K562 (cell line): ENCODE data around the gene HS2ST1. TPM values are rescaled to one million over a fixed set of nuclear protein-coding genes. Genes with fewer than 3 reads are reported as not detected.
A peak's percentile ranks its signal among the peaks of the same experiment; 100 is the strongest.

Experiments
- ATAC-seq: fragments of 200-7000 bp; cut with Tn5 transposase; 3 replicates; pipeline ENCODE4 v1.9.1; 2020; ENCODE audit warnings: moderate library complexity
- BruUV-seq: library from RNA; stranded (reverse); fragments of 400-500 nt; replicated peaks from 2 replicates; lab custom pipeline; 2021; lab: Mats Ljungman, UMichigan
- CTCF ChIA-PET: fragments of 300-600 bp; formaldehyde crosslinking; extraction: SDS; loops from one replicate; lab custom pipeline; 2021; ENCODE audit warnings: low intra/inter-chr PET ratio; lab: Yijun Ruan, JAX
- POLR2A ChIA-PET: fragments of 300-600, 350-650 bp; sonication (Branson Sonifier 250); formaldehyde crosslinking; extraction: SDS; loops from one replicate; lab custom pipeline; 2021; ENCODE audit warnings: antibody characterized with exemption, inconsistent platforms; lab: Yijun Ruan, JAX
- DNase-seq, 4 experiments: peaks; one replicate each; pipeline versions ENCODE4 v3.0.0 to v3.0.0-alpha.2; 2011 to 2018; ENCODE audit warnings: low spot score in 3 of 4, mixed read lengths in 3 of 4; ENCODE audit errors: extremely low read depth in 1 of 4
- FAIRE-seq: peaks from 2 replicates; lab custom pipeline; 2011; peaks lifted over from hg19 to GRCh38; lab: Jason Lieb, UNC
- H2AFZ ChIP-seq: 2 replicates; pipeline ENCODE4 v1.6.0; 2011; ENCODE audit warnings: low read depth, low read length, control low read depth, inconsistent platforms
- H3K27ac ChIP-seq: fragments of 200-600 bp; 3 replicates; pipeline ENCODE4 v1.8.0; 2011; ENCODE audit warnings: low read depth, mild to moderate bottlenecking, control low read depth, inconsistent platforms, low read length, moderate library complexity, mixed read lengths; ENCODE audit errors: extremely low read depth
- H3K27me3 ChIP-seq, 2 experiments: fragments of 300-600 bp in 1 of 2; 2 replicates in 1 of 2; 3 replicates in 1 of 2; pipeline versions ENCODE4 v1.6.0 to v1.8.0; 2011; ENCODE audit warnings: inconsistent platforms in 2 of 2, low read length in 2 of 2, mild to moderate bottlenecking in 1 of 2, mixed read lengths in 1 of 2, moderate library complexity in 1 of 2; ENCODE audit not compliant: control insufficient read depth in 2 of 2, insufficient read depth in 2 of 2
- H3K36me3 ChIP-seq: fragments of 300-600 bp; 3 replicates; pipeline ENCODE4 v1.8.0; 2011; ENCODE audit warnings: mild to moderate bottlenecking, low read length, inconsistent platforms; ENCODE audit not compliant: control insufficient read depth, insufficient read depth
- H3K4me1 ChIP-seq, 2 experiments: fragments of 200-600 bp in 1 of 2; replicated peaks in 1 of 2; 2 replicates in 1 of 2; 3 replicates in 1 of 2; pipeline versions ENCODE4 v1.5.1 to v1.8.0; 2011; ENCODE audit warnings: inconsistent platforms in 2 of 2, low read length in 2 of 2, mild to moderate bottlenecking in 1 of 2, mixed read lengths in 1 of 2, moderate library complexity in 1 of 2; ENCODE audit not compliant: control insufficient read depth in 2 of 2, insufficient read depth in 2 of 2
- H3K4me2 ChIP-seq: 2 replicates; pipeline ENCODE4 v1.6.1; 2011; ENCODE audit warnings: low read length, control low read depth, inconsistent platforms, mixed read lengths; ENCODE audit not compliant: insufficient read depth
- H3K4me3 ChIP-seq: fragments of 200-600 bp; sonication (generic), shearing (Covaris generic); 2 replicates; pipeline ENCODE4 v1.5.1; 2016; ENCODE audit warnings: control low read depth, inconsistent platforms
- H3K79me2 ChIP-seq: fragments of 200-600 bp; 3 replicates; pipeline ENCODE4 v1.8.0; 2011; ENCODE audit warnings: low read length, inconsistent platforms; ENCODE audit not compliant: control insufficient read depth, insufficient read depth
- H3K9ac ChIP-seq, 2 experiments: 2 replicates each; pipeline versions ENCODE4 v1.6.0 to v1.6.1; 2011; ENCODE audit warnings: low read depth in 2 of 2, low read length in 2 of 2, control low read depth in 1 of 2, inconsistent platforms in 1 of 2, mild to moderate bottlenecking in 1 of 2, mixed read lengths in 1 of 2; ENCODE audit not compliant: insufficient read depth in 1 of 2
- H3K9me1 ChIP-seq: one replicate; pipeline ENCODE4 v1.6.0; 2011; ENCODE audit warnings: inconsistent platforms, mild to moderate bottlenecking, low read length, moderate library complexity; ENCODE audit not compliant: control insufficient read depth, insufficient read depth
- H3K9me3 ChIP-seq: replicated peaks from 2 replicates; pipeline ENCODE4 v1.5.1; 2011; ENCODE audit warnings: low read depth, low read length, inconsistent platforms; ENCODE audit not compliant: control insufficient read depth, insufficient read depth
- H4K20me1 ChIP-seq: replicated peaks from 2 replicates; pipeline ENCODE4 v1.6.1; 2011; ENCODE audit warnings: low read length, inconsistent platforms, mixed read lengths; ENCODE audit not compliant: control insufficient read depth, insufficient read depth
- CREM ChIP-seq: IDR thresholded peaks from 2 replicates; pipeline ENCODE4 v1.6.1; 2014; ENCODE audit warnings: antibody characterized with exemption, low read depth
- CTCF ChIP-seq, 3 experiments: IDR thresholded peaks in 2 of 3; conservative IDR thresholded peaks in 1 of 3; 2 replicates each; pipeline ENCODE4 v1.5.1; 2011 to 2012; ENCODE audit warnings: low read length in 3 of 3, mild to moderate bottlenecking in 3 of 3, control low read depth in 2 of 3, improper control_type of control experiment in 1 of 3, inconsistent platforms in 1 of 3, low read depth in 1 of 3, mixed read lengths in 1 of 3, moderate library complexity in 1 of 3; ENCODE audit not compliant: insufficient read depth in 2 of 3
- CTCFL ChIP-seq: IDR thresholded peaks from 2 replicates; pipeline ENCODE4 v1.6.1; 2011; ENCODE audit warnings: borderline replicate concordance, low read depth, mild to moderate bottlenecking, moderate library complexity, low read length; ENCODE audit not compliant: insufficient read depth, poor library complexity, severe bottlenecking
- EZH2 ChIP-seq: IDR thresholded peaks from 2 replicates; pipeline ENCODE4 v1.6.1; 2012; ENCODE audit warnings: low read depth, mild to moderate bottlenecking, inconsistent platforms, low read length, borderline replicate concordance
- HMGXB4 ChIP-seq: sonication (generic); formaldehyde crosslinking; IDR thresholded peaks from 2 replicates; pipeline ENCODE4 v1.8.1; 2023; ENCODE audit warnings: mild to moderate bottlenecking, missing genetic modification reagents
- RAD21 ChIP-seq, 2 experiments: fragments of 250-450 bp in 1 of 2; fragments of 450-650 bp in 1 of 2; sonication (Bioruptor Pico) in 1 of 2; formaldehyde crosslinking in 1 of 2; IDR thresholded peaks in 1 of 2; conservative IDR thresholded peaks in 1 of 2; 2 replicates each; pipeline versions ENCODE4 v1.4.0 to v1.8.0; 2020 to 2022; ENCODE audit warnings: mild to moderate bottlenecking in 2 of 2, moderate library complexity in 1 of 2
- WGBS: fragments of 100-300 bp; shearing (Covaris generic); methylation state at CpG from one replicate; pipeline ENCODE4 v1.1.6; 2016; ENCODE audit warnings: low coverage, mixed read lengths; ENCODE audit not compliant: insufficient coverage; ENCODE audit errors: missing lambda C conversion rate; 5-methylcytosine and 5-hydroxymethylcytosine counted together
- in situ Hi-C: fragments of 300-500 bp; cut with MboI; formaldehyde crosslinking; loops from 4 replicates; pipeline ENCODE4 v1.15.0; 2018; ENCODE audit warnings: inconsistent platforms, mixed read lengths
- intact Hi-C: fragments of 100-400 bp; cut with micrococcal nuclease; formaldehyde crosslinking; loops from 2 replicates; pipeline ENCODE4 v1.14.2; 2022
- polyA plus RNA-seq, 8 experiments: library from polyadenylated mRNA; depleted of rRNA in 4 of 8; stranded (reverse) in 5 of 8; unstranded in 3 of 8; fragments of >200 nt; fragmentation: Nextera tagmentation in 2 of 8; fragmentation: Illumina TruSeq in 1 of 8; extraction: Ambion mirVana in 2 of 8; extraction: Trizol in 1 of 8; gene quantifications; 2 replicates each; pipeline versions ENCODE4 v1.2.1 to v1.2.3, GENCODE V29; 2011 to 2014; ENCODE audit warnings: inconsistent platforms in 1 of 8, missing spikeins in 1 of 8
- total RNA-seq, 7 experiments: library from RNA; depleted of rRNA in 6 of 7; stranded (reverse); fragments of >200 nt in 6 of 7; fragmentation: Illumina TruSeq in 2 of 7; extraction: Trizol in 2 of 7; gene quantifications; 2 replicates each; pipeline versions ENCODE4 v1.2.1 to v1.2.3, GENCODE V29; 2011 to 2021; ENCODE audit warnings: low replicate concordance in 1 of 7

Gene HS2ST1
- total and polyA plus RNA-seq, 9 of the 15 experiments (the other 6 are each of a cell fraction or from before 2014, with no cell fraction given), result 7.7 to 43.3 (median 25.8) TPM

- no peak overlapping the region for H3K9ac ChIP-seq
- CTCF ChIA-PET, result no interaction called here
- TF ChIP-seq RAD21 (CRISPR knock-in tag; conservative IDR thresholded peaks at IDR 0.05 in 1 of 2, IDR thresholded peaks at IDR 0.05 in 1 of 2) (peak in 1 of 2 experiments; percentile 40; a peak in 1 of 4 replicates), CTCF (IDR thresholded peaks at IDR 0.05 in 2 of 3, conservative IDR thresholded peaks at IDR 0.05 in 1 of 3; ENCODE audit: insufficient read depth in 2 of 3, low read depth in 1 of 3, low read length in 3 of 3) (peak; percentile 40 to 58 (median 58); a peak in 5 of 6 replicates), CTCFL (peak; percentile 17), EZH2 (no peak), CREM (no peak), HMGXB4 (no peak)
- FAIRE-seq (peak; percentile 11), ATAC-seq (peak; percentile 82), DNase-seq (peak; percentile 39 to 49 (median 44))
- H3K4me1 ChIP-seq, result no peaks in the 10 kb centered on the region
- no peaks in the 10 kb centered on the region; the same call in 1 of the 2 replicates for H4K20me1 ChIP-seq
- intact Hi-C loops (no loop called here), in situ Hi-C loops (no loop called here)
- no peak overlapping the region for H3K4me2 ChIP-seq
- no peak overlapping the region for H3K4me3 ChIP-seq
- H2AFZ ChIP-seq, result no peak overlapping the region
- H3K27ac ChIP-seq, result no peak overlapping the region
- H3K27me3 ChIP-seq, result peaks cover 3 to 17% of the 10 kb centered on the region in 2 experiments
- no peaks in the 10 kb centered on the region for H3K36me3 ChIP-seq
- WGBS, result 9% methylated on average over 2 of the region's 2 CpGs
- no TSS peak for BruUV-seq
- POLR2A ChIA-PET, result interaction anchor here (0.6 kb wide), 1 partner anchor 1874 kb away, joined by 3 read pairs; no protein-coding TSS in a partner anchor
- H3K79me2 ChIP-seq, result no peaks in the 10 kb centered on the region
- H3K9me1 ChIP-seq, result no peaks in the 10 kb centered on the region
- no peaks in the 10 kb centered on the region for H3K9me3 ChIP-seq
Observed at GRCh38 chr1:87120779-87121178, 206.3 kb downstream of the HS2ST1 start.
